G401.6 (cell line): ENCODE results near the gene VTI1B.

ENCODE experiments used
- FAIRE-seq: peaks from 2 replicates; lab custom pipeline; 2012; peaks lifted over from hg19 to GRCh38; lab: Jason Lieb, UNC

Gene VTI1B

GRCh38 chr14:67679006-67679405 lies 4.6 kb upstream of the VTI1B start:
- FAIRE-seq: no peak

- no peak for FAIRE-seq
These were observed 769 bp upstream of the VTI1B start for GRCh38 chr14:67675219-67675582.

GRCh38 chr14:67674139-67674479 lies 323 bp downstream of the VTI1B start:
- no peak for FAIRE-seq

- FAIRE-seq: no peak
These were observed 981 bp downstream of the VTI1B start for GRCh38 chr14:67673451-67673850.

DNA sequence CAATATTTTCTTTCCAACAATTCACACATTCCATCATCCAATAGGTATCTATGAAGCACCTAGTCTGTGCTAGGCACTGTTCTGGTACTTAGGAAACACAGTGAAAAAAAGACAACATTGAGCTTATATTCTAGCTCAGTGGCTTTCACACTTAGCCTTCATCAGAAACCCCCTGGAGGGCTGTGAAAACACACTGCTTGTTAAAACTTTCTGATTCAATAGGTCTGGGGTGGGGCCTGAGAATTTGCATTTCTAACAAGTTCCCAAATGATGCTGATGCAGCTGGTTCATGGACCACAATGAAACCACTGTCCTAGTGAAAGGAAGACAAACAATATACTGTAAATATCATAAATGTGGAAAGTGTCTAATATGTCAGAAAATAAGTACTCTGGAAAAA lies 5.9 kb downstream of the VTI1B start:
- no peak for FAIRE-seq

DNA sequence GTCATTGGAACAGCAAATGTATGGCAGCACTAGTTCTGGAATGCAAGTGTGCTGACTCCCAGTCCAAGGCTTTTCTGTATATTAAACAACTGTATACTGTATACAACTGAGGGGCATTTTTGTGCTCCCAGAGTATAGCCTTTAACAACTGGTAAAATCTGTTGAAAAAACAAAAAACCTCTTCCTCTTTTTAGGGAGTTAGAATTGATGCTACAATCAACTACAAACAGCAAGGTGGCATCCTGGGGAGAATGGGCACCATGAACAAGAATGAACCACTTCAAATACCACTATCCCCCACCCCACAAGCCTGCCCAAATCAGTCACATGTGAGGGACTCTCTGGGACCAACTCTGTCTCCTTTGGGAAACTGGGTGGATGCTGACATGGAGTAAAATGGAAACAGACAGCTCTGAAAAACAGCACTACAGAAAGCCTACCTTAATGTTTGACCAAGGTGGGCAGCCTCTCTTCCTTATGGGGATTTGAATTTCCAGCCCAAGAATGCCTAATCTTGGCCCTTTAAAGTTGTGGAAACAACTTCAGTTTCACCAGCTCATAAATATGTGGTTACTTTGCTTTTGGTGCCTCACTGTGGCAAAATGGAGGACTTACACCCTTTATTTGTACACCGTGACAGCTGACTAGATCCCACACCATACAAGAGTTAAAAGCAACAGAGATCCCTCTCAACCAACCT lies 7.5 kb downstream of the VTI1B start:
- FAIRE-seq: peak; percentile 93

- no peak for FAIRE-seq
These were observed 8.6 kb downstream of the VTI1B start for GRCh38 chr14:67665868-67666267.

GRCh38 chr14:67663633-67664032 lies 10.8 kb downstream of the VTI1B start:
- FAIRE-seq: no peak

GRCh38 chr14:67653651-67654280 lies 20.7 kb downstream of the VTI1B start:
- FAIRE-seq: no peak

DNA sequence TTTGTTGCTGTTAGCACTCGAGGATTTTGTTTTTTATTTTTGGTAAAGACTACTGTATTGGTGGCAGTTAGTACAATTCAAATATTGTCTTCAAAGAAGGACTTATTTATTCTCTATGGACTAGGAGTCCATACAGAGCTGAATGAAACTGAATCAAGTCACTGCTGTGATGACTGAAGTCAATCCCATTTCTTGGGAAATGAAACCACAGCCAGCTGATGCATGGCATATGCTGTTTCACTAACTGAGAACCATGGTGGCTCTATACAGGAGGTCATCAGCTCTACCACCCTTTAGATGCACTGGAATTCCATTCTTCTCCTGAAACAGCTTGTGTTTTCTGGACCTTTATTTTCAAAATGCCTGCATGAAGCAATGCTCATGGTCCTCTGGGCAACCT lies 22.2 kb downstream of the VTI1B start:
- no peak for FAIRE-seq

DNA sequence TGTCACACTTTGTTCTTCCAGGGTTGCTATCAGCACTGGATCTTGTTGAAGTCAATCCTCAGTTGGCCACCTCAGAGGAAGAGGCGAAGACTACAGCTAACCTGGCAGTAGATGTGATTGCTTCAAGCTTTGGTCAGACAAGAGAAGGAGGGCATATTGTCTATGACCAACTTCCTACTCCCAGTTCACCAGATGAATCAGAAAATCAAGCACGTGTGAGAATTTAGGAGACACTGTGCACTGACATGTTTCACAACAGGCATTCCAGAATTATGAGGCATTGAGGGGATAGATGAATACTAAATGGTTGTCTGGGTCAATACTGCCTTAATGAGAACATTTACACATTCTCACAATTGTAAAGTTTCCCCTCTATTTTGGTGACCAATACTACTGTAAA lies 23.7 kb downstream of the VTI1B start:
- FAIRE-seq: no peak

DNA sequence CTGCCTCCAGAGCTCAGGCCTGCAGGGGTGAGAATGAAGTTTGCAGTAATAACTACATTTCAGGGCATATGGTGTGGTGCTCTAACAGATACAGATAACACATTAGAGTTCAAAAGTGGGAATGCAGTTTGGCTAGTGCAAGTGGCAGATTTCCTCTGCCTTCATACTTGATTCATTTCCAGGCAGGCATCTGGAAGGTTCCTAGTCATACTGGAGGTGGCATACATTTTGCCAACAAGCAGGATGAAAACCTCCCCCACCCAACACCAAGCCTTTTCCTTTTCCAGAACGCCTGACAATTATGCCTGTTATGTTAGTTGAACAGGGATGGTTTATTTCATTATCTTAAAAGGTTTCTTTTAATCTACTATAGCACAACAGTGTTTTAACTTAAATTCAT lies 24.3 kb downstream of the VTI1B start:
- no peak for FAIRE-seq

DNA sequence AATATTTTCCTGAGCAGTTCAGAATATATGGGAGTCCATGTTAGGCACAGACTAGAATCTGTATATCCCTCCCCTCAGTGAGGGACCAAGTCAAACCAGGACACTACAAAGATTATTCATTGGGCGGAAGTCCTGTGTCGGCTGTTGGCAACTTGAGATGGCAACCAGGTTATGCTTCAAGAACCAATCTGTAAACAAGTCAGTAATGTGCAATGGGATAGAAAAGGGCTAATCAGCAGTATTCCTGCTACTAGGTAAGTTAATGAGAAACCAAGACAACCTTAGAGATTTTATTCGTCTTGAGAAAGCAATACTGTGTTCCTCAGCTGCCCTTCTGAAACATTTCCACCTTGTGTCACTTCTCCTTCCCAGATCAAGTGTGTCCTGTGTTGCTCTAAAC lies 28.3 kb downstream of the VTI1B start:
- no peak for FAIRE-seq

DNA sequence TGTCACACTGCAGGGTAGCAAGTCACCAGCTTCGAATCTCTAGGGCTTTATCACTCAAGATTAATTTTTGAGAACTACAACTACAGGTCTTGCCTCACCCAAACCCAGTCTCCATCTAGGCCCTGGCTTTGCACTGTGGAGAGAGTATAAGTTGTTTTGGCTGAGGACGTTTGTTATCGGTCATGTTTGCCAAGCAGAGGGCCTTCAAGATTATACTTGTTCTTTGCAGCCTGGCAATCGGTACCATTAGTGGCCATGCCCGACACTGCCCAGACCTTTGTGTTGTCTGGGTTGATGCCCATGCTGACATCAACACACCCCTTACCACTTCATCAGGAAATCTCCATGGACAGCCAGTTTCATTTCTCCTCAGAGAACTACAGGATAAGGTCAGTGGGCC lies 29.0 kb downstream of the VTI1B start:
- FAIRE-seq: no peak

DNA sequence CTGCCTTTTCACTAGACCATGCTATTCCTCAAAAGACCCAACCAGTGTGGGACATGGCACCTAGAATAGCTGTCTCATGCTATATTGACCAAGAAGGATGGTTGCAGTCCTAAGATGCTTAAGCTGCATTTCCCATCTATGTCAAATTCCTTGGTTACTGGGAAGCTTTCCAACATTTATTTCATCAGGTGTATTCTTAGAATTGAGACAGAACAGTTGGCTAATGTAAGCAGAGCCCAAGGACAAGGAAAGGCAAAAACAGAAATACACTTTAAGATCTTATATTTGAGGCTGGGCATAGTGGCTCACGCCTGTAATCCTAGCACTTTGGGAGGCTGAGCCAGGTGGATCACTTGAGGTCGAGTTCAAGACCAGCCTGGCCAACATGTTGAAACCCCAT lies 30.0 kb downstream of the VTI1B start:
- no peak for FAIRE-seq

- FAIRE-seq: no peak
These were observed 30.7 kb downstream of the VTI1B start for GRCh38 chr14:67643713-67644112.

DNA sequence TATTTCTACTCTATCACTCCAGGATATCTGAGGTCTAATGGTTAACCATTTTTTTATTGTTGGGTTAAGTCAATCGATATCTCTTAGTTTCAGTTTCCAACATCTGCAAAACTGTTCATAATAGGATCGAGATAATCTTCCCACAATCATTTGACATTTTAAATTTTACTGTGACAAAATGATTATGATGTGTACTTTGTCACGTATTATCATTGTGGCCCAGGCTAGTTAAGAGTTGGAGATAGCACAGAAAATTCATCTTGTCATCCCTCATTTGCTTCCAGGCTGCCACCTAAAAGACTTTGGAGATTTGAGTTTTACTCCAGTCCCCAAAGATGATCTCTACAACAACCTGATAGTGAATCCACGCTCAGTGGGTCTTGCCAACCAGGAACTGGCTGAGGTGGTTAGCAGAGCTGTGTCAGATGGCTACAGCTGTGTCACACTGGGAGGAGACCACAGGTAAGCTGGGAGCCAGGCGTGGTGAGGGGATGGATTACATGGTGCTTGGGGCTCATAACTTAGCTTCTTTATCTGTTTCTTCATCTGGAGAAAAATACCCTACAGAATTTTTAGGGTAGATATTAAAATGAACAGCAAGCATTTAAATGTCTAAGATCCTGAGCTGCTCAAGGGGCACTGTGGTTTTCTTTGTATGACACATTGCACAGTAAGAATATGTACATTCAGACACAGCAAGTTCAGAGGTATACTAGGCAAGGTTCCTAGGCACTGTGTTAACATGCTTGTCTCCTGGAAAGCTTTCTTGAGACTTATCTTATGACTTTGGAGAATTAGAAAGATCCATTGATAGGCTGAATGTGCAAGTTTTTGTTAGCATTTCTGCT lies 32.3 kb downstream of the VTI1B start:
- FAIRE-seq: no peak

DNA sequence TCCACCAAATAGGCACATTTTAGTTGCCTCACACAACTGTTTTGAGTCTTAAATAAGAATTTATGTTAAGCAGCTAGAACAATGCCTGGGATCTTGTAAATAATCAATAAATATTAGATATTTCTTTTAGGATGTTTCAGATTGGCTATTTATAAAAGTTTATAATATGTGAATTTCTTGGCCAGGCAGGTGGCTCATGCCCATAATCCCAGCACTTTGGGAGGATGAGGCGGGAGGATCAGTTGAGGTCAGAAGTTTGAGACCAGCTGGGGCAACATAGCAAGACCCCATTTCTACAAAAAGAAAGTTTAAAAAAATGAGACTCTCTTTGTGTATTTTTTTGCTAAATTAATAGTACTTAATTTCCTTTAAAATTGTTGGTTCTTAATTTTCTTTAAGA lies 33.0 kb downstream of the VTI1B start:
- no peak for FAIRE-seq

DNA sequence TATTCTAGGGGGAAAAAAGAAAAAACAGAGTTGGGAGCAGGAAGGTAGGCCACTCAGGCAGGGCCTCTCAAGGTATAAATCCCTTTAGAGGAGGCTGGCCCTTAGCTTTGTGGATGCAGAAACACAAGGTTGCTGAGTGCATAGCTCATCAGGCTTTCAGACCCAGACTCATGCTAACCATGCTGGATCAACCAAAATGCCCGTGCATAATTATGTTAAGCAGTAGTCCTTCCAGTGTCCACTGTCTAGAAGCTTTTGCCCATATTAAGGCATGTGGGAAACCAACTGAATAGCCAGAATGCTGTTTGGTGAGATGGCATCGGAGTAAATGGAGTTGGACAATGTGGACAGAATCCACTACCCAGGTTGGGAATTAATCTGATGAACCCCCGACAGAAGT lies 35.8 kb downstream of the VTI1B start:
- no peak for FAIRE-seq

DNA sequence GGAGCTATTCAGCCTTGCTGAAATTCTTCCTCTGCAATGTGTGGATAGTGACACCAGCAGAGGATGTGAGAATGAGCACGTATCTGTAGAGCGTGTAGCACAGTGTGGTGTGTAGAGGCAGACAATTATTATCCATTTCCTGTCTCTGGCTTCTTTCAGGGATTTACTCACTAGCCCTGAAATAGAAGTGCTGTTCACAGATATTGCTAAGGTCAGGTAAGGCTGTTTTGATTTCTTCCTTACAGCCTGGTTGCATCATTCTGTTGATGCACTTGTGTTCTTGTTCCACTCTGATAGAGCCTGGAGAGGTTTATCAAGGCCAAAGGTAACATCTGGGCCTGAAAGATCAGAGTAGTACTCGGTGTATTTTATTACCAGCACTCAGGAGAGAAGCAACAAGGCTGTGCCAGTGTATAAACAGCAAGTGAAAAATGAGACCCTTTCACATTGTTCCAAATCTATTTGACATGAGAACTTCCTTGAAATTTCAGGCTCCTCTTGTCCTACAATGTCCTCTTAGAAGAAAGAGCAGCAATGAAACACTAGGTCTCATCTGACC lies 38.0 kb downstream of the VTI1B start:
- no peak for FAIRE-seq

- FAIRE-seq: no peak
These were observed 40.8 kb downstream of the VTI1B start for GRCh38 chr14:67633451-67634147.

DNA sequence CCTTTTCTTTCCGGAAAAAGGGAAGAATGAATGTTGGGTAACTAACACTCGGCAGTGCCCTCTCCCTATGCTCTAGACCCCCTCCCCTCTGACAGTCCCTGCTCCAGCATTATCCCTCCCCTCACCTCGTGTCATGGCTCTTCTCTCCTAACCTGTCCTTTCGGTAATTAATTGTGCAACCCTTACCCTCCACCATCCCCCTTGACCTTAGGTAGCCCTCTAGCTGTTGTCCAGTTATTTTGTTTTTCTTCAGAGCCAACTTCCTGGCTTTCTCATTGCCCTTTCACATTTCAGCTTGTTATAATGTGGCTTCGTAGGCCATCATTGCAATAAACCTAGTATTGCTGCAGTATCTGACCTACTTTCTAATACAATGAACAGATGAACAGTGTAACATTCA lies 43.5 kb downstream of the VTI1B start:
- no peak for FAIRE-seq

- no peak for FAIRE-seq
These were observed 44.2 kb downstream of the VTI1B start for GRCh38 chr14:67630186-67630585.
